DMS114 treated with DMSO at 0.1 percent for 48 hours (cell line): Measurements from ENCODE around the gene IMPDH1.

Source experiments
- DNase-seq: peaks from one replicate; lab custom pipeline; 2025; ENCODE audit not compliant: unreplicated experiment; lab: John Stamatoyannopoulos, UW

IMPDH1 gene

DNA sequence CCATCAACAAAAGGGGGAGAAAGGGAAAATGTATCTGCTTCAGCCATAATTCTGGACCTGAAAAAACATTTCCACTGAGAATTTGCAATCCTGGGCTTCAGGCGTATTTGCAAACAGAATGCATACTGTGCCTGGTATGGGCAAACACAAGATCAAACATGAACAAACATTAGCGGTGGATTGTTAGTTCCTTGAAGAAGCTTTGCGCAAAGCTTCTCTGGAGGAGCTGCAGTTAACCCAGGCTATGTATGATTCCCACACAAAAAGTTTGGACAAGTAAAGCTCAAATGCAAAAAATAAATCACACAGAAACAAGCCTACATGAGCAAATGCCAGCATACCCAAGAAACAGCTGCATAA is 25.5 kb upstream of the IMPDH1 start:
- no peak for DNase-seq

DNA sequence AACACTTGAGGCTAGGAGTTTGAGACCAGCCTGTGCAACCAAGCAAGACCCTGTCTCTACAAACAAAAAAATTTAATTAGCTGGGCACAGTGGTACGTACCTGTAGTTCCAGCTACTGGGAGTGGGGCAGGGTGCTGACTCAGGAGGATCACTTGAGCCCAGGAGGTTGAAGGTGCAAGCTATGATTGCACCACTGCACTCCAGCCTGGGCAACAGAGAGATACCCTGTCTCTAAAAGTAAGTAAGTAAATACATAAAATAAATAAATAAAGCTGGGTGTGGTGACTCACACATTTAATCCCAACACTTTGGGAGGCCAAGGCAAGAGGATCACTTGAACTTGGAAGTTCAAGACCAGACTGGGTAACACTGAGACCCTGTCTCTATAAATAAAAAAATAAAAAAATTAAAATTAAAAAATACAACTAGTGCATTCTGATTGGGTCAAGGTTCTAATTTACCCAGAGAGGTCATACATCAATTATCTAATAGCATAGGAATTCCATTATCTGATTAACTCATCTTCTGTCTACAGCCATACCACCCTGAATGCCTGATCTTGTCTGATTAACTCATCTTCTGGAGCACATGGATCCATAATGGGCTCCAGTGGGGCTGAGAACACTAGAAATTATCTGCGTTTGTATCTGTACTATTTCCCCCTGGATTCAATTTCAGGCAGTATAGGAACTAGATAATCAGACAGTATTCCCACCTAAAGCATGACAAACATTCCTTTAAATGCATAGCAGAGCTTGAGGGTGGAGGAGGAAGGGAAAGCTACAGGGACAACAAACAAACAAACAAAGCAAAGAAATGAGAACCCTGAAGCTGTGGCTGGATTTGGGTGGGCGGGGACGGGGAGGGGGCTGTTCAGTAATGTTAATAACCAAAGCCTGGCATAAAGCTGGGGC is 24.9 kb upstream of the IMPDH1 start:
- no peak for DNase-seq

DNA sequence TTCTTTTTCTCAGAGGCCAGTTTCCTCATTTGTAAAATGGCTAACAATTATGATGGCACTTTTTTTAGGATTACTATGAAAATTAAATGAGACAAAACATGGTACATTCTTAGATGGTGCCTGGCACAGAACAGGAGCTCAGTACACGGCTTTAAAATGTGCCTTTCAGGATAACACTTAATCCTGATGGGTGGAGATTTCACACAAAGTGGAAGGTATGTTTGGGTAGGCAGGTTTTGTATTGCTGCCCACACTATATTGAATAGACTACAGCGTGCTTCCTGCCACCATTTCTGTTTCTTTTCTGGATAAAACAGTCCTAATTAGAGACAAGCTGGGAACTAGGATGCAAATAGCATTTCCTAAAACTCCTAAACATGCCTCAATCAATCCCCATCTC is 22.0 kb upstream of the IMPDH1 start:
- no peak for DNase-seq

- DNase-seq = no peak
Observed at GRCh38 chr7:128431221-128431620, 21.4 kb upstream of the IMPDH1 start.

- no peak for DNase-seq
Observed at GRCh38 chr7:128430207-128430606, 20.4 kb upstream of the IMPDH1 start.

DNA sequence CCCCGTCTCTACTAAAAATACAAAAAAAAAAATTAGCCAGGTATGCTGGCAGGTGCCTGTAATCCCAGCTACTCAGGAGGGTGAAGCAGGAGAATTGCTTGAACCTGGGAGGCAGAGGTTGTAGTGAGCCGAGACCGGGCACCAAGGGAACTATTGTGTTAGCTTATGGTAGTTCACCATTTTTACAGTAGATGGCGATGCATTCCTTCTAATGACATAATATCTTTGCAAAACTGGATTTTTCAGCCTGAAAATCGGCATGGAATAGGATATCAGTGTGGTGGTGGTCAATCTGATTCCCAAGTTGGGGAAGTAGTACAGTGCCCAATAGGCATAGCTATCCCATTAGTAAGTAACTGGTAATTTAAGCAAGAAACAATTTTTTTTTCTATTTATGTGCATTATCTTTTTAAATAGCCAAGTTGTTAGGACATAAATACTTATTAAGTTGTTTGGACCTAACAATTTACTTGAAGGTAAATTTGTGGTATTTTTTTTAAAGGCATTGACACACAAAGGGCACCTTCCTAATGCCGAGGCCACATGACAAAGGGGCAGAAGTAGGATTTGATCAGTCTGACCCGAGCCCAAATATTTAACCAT is 17.6 kb upstream of the IMPDH1 start:
- DNase-seq = peak; percentile 46

DNA sequence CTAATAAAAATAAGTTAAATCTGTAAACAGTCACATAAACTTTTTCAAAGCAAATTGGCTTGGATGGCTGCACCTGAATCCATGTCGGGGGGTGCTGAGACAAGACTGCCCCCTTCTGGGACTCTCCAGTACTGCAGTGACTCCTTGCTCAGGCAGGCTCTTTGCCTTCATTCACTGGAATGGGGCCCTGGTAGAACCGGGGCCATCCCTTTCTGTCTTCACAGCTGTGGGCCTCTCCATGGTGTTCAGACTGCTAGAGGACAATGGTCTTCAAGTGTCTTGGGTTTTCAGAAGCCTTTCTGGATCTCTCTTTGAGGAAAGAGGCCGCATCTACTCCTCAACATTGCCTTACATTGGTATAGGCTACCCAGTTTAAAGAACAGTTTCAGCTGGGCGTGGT is 16.1 kb upstream of the IMPDH1 start:
- DNase-seq = no peak

DNA sequence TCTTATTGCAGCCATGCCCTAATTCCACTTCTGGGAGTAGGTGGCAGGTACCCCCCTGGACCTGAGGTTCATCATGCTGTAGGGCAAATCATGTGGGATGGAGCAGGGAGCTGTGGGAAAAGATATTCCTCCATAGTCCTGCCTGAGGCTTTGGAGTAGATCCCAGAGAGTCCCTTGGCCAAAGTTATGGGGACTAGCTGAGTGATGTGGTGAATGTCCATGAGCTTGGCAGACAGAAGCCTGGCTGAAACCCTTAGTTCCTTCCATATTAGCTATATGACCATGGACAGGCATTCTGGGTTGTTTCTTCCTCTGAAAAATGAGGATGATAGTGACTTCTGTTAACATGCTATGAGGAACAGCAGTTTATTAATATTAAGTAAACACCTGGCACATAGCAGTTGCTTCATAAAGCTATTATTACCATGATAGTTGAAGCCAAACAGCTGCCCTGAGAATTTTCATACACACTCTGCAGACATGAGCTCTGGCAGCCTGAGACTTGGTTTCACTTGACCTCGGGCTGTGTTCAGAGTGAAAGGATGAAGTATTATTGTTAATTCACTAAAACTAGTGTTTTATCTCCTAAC is 15.0 kb upstream of the IMPDH1 start:
- no peak for DNase-seq

GRCh38 chr7:128422842-128423241 is 13.1 kb upstream of the IMPDH1 start:
- no peak for DNase-seq

GRCh38 chr7:128422037-128422436 is 12.3 kb upstream of the IMPDH1 start:
- DNase-seq = no peak

DNA sequence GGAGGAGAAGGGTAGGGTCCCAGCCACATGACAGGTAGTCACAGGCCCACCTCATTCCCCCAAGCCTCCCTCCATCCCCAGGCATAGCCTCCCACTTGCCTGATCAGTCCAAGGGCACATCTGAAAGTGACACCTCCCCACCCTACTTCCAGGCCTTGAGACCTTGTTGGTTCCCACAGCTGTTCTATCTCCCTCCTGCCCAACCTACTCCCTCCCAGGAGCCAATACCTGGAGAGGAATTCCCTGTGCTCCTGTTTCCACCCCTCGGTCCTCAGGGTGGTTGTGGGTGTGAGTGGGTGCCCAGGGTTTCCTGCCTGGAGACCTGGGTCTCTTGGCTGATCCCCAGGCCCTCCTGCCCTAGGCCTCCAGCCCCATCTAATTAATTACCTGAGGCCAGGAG is 11.6 kb upstream of the IMPDH1 start:
- no peak for DNase-seq

DNA sequence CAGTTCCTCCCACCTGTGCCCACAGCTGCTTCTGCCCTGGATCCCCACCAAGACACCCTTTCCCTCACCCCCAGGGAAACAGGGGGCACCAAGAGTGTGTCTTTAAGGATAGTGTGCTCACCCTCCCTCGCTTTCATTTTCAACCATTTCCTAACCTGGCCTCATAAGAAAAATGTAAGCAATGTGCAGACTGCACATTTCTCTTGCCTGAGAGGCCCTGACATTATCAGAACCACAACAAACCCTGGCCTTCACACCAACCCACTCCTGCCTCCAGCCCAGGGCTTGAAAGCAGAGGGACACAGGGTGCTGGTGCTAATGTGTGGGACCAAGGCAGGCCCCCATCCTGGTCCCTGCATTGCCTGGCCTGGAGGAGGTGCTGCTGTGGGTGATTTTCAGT is 11.0 kb upstream of the IMPDH1 start:
- DNase-seq = no peak

GRCh38 chr7:128419257-128419656 is 9.5 kb upstream of the IMPDH1 start:
- DNase-seq = no peak

- DNase-seq = no peak
Observed at GRCh38 chr7:128417071-128417470, 7.3 kb upstream of the IMPDH1 start.

DNA sequence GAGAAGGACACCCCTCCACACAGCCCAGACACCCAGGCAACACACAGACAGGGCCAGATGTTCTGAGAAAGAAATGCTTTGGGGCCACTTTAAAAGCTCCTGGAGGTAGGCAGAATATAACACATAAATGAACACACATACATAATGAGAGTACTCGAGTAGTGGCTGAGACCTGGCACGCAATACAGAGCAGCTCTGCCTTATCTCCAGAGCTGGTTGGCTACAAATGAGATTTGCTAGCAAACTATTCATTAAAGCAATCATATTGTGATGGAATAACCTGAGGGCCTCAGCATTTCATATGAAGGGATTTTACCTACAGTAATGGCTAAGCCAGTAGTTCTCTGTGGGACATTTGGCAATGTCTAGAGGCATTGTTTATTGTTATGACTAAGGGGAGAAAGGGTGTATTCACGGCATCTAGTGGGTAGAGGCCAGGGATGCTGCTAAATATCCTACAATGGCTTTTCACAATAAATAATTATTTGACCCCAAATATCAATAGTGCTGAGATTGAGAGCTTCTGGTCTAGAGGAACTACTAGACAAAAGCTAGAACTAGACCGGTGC is 5.5 kb upstream of the IMPDH1 start:
- DNase-seq = no peak

DNA sequence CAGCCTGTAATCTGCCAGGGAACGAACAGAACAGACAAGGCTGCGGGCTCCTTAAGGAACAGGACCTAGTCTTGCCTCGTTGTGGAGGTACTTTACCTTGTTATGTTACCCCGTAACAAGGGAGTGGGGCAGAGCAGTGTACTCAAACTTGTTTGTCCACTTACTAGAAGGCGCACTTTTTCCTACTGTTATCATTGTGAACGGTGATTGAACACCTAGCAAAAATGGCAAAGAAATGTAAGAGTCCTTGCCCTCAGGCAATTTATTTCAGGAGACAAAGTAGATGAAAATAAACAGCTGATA is 620 bp upstream of the IMPDH1 start:
- no peak for DNase-seq

DNA sequence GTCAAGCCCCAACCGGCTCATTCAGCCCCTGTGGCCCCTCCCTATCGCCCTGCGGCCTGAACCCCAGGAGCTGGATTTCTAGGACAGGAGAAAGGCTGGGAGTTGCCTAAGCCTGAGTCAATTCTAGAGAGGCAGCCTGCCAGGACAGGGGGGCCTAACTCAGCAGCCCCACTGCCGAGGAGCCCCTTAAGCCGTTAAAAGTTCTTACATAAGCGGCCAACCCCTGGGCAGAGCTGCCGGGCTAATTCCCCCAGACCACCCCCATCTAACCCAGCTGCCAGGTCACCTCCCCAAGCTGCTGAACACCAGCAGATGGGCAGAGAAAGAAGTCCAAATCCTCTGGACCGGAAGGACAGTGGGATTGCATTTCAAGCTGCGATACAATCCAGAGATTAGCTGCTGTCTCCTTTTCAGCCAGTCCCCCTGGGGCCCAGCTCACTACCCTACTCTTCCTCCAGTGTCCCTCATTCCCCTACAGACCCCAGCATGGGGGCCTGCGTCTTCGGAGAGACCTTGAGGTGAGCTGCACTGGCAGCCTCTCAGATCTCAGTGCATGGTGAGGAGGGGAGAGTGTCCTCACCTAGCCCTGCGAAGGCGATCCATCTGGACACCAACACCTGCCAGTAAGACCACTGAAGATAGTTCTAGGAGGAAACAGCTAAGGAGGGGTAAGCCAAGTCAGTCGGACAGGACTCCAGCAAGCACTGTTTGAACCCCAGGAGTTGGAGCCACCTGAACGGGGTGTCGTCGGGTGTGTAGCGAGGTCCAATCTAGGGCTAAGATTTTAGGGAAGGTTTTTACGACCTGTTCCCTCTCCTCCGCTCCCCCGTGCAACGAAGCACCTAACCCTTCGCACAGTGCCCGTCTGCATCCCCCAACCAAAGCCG is 830 bp downstream of the IMPDH1 start:
- DNase-seq = no peak

- DNase-seq = no peak
Observed at GRCh38 chr7:128407751-128408708, 1.8 kb downstream of the IMPDH1 start.

DNA sequence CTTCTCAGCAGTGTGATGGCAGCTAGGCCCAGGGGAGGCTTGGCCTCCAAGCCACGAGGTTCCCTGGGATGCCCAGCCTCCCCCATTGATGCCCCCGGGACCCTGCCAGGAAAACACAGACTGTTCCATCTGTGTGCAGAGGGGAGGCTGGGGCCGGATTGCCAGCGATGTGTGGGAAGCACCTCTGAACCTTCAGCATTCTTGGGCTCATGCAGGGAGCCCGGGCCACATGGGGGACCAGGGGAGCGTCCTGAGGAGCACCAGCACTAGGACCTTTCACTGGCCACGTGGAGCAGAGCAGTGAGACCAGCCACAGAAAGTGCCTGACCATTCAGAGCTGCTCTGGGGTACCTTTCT is 2.6 kb downstream of the IMPDH1 start:
- DNase-seq = no peak
